GM12874 (cell line): ENCODE data around the gene KRTAP12-2.
"Not testable (repeated sequence)": the region's sequence is repeated elsewhere in the genome, so short reads cannot be mapped to it uniquely, and the experiment has no call there.

Source experiments
- TF ChIP-seq, protein P1 (sequence below): IDR thresholded peaks from 2 replicates; pipeline ENCODE4 v1.5.1; 2011; ENCODE audit warnings: low read depth, mild to moderate bottlenecking, control low read depth, low read length, moderate library complexity; ENCODE audit not compliant: insufficient read depth

Gene KRTAP12-2

DNA sequence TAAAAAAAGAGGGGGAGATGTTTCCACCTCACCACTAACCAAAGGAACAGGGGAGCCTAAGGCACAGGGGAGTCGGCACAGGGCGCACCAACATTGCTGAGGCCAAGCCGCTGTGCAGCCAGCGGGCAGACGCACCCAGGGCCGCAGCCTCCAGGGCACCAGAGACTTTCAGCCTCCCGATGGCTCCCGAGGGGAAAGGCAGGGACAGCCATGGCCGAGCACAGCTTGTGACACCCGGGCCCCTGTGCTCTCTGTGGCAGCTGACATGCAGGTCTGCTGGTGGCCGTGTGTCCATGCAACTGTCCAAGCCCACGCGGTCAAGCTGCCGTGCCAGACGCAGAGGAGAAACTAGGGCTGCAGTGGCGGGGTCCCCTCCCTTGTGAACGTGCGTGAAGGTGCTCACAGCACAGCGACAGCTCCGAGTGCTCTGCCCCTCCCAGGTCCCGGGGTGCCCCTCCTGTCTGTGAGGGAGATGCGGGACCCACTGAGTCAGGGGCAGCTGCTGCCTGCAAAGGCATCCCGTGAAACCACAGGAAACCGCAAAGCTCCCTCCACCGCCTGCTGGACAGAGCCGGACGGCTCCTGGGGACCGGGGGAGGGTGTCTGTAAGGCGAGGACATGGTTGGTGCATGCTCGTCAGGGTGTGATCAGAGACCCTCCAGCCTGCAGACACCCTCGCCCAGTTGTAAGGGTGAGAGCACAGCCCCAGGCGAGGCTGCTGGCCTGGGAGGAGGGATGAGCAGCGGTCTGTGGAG, 18.0 kb downstream of the KRTAP12-2 start:
- TF ChIP-seq, protein P1, sequence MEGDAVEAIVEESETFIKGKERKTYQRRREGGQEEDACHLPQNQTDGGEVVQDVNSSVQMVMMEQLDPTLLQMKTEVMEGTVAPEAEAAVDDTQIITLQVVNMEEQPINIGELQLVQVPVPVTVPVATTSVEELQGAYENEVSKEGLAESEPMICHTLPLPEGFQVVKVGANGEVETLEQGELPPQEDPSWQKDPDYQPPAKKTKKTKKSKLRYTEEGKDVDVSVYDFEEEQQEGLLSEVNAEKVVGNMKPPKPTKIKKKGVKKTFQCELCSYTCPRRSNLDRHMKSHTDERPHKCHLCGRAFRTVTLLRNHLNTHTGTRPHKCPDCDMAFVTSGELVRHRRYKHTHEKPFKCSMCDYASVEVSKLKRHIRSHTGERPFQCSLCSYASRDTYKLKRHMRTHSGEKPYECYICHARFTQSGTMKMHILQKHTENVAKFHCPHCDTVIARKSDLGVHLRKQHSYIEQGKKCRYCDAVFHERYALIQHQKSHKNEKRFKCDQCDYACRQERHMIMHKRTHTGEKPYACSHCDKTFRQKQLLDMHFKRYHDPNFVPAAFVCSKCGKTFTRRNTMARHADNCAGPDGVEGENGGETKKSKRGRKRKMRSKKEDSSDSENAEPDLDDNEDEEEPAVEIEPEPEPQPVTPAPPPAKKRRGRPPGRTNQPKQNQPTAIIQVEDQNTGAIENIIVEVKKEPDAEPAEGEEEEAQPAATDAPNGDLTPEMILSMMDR = no peak

DNA sequence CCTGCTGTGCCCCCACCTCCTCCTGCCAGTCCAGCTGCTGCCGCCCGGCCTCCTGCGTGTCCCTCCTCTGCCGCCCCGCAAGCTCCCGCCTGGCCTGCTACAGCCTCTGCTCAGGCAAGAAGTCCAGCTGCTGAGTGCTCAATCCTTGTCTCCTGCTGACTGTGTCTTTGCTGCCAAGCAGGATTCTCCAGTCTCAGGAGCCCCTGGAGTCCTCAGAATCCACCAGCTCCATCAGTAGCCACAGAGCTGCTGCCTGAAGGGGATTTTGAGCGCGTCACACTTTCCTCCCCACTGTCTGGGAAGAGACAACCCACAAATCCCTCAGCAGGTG, 19.5 kb downstream of the KRTAP12-2 start:
- TF ChIP-seq, protein P1 = no peak

DNA sequence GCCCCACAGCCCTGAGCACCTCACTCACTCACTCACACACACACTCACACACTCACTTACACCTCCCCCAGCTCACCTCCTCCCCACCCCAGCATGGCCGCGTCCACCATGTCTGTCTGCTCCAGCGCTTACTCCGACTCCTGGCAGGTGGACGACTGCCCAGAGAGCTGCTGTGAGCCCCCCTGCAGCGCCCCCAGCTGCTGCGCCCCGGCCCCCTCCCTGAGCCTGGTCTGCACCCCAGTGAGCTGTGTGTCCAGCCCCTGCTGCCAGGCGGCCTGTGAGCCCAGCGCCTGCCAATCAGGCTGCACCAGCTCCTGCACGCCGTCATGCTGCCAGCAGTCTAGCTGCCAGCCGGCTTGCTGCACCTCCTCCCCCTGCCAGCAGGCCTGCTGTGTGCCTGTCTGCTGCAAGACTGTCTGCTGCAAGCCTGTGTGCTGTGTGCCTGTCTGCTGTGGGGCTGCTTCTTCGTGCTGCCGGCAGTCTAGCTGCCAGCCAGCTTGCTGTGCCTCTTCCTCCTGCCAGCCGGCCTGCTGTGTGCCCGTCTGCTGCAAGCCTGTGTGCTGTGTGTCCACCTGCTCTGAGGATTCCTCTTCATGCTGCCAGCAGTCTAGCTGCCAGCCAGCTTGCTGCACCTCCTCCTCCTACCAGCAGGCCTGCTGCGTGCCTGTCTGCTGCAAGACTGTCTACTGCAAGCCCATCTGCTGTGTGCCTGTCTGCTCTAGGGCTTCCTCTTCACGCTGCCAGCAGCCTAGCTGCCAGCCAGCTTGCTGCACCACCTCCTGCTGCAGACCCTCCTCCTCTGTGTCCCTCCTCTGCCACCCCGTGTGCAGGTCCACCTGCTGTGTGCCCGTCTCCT, 20.1 kb downstream of the KRTAP12-2 start, which contains the start of gene KRTAP10-11:
Gene KRTAP10-11, plus strand, starts transcription at position 49 of the 856 bp plus-strand sequence. Its CDS starts 45 bp downstream, at position 94.
- TF ChIP-seq, protein P1 = not testable (repeated sequence)

DNA sequence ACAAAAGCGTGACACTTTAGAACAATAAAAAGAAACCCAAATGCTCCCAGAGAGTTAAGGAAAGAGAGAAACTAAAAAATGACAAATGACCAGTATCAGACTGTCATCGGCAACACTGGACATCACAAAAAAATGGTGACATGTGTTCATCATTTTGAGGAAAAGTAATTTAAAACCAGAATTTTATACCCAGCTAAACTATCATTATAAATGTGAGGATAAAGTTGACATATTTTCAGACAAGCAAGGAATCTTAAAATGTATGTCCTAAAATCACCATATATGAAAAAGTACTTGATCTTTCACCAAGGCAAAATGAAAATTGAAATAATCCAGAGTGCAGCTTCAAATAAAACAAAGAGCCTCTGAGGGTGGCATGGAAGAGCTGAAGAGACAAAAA, 21.8 kb downstream of the KRTAP12-2 start:
- TF ChIP-seq, protein P1 = no peak

DNA sequence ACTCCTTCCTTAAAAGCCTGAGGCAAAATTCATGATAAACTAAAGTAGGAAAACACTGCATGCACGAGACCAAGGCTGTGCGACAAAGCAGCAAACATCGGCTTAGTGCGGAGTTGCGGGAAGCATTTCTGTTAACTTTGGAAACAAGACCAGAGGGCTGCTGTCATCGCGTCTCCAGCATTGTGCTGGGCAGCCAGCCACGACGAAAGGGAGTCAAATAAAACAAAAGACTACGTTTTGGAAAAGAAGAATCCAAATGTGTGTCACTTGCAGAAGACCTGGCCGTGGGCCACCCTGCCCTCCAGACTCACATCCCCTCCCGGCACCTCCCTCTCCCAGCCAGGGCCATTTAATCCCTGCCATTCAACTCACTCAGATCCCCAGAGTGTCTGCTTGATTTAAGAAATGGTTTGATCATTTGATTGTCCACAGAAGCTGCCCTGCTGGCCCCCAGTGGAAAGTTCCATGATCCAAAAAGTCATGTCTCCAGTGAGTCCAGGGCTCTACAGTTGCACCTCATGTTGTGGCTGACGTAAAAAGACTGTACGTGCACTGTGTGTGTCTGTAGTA, 22.9 kb downstream of the KRTAP12-2 start:
- TF ChIP-seq, protein P1 = no peak

DNA sequence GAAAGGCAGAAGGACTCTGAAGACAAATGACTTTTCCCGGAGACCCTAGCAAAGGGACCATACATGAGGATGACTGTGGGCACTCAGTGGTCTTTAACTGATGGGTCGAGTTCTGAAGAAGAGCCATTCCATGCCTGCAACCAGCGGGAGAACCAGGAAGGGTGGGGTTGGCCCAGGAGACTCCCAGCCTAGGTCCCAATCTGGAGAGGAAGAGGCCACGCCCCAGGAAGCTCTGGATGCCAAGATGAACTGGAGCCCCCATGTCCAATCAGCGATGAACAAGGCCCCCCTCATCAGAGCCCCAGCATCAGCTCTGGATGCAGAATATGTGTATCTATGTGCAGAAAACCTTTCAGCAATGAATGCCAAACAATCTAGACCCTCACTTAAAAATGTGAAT, 26.0 kb downstream of the KRTAP12-2 start:
- TF ChIP-seq, protein P1 = no peak

DNA sequence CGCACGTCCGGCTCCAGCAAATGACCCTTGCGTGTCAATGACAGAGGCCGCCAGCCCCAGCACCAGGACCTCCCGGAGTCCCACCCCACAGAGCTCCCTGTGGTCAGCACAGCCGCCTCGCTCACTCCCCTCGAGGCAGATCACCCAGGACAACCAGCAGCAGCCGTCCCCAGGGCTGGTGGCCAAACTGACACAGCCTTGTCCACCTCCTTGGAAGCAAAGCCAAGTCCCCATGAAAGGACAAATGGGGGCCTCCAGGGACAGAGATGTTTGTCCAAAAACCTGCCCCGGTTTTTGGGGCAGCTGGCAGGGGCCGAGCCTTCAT, 27.4 kb downstream of the KRTAP12-2 start:
- TF ChIP-seq, protein P1 = no peak
